HepG2 (cell line): ENCODE measurements around the gene SMIM41. TPM values are rescaled to one million over a fixed set of nuclear protein-coding genes. Genes with fewer than 3 reads are reported as not detected.

Experiments used
- ADNP ChIP-seq: sonication (generic); formaldehyde crosslinking; IDR thresholded peaks from 2 replicates; pipeline ENCODE4 v1.4.0; 2020; ENCODE audit warnings: missing genetic modification reagents
- BORCS8-MEF2B ChIP-seq: sonication (generic); formaldehyde crosslinking; IDR thresholded peaks from 2 replicates; pipeline ENCODE4 v1.8.0; 2022; ENCODE audit warnings: mild to moderate bottlenecking, missing genetic modification reagents
- DMAP1 ChIP-seq: IDR thresholded peaks from 2 replicates; pipeline ENCODE4 v1.6.1; 2016
- HMGA1 ChIP-seq: sonication (generic); formaldehyde crosslinking; conservative IDR thresholded peaks from 2 replicates; pipeline ENCODE4 v1.4.0; 2020; ENCODE audit warnings: missing genetic modification reagents
- IRF2 ChIP-seq: IDR thresholded peaks from 2 replicates; pipeline ENCODE4 v1.6.1; 2018; ENCODE audit warnings: missing genetic modification reagents, missing compliant biosample characterization
- JDP2 ChIP-seq: sonication (generic); formaldehyde crosslinking; IDR thresholded peaks from 2 replicates; pipeline ENCODE4 v1.8.1; 2022; ENCODE audit warnings: missing genetic modification reagents, borderline replicate concordance
- PAF1 ChIP-seq: IDR thresholded peaks from 2 replicates; pipeline ENCODE4 v1.6.1; 2016; ENCODE audit warnings: missing genetic modification reagents, missing compliant biosample characterization
- PRMT3 ChIP-seq: sonication (generic); formaldehyde crosslinking; IDR thresholded peaks from 2 replicates; pipeline ENCODE4 v1.8.1; 2022; ENCODE audit warnings: low read depth, mild to moderate bottlenecking, moderate library complexity, missing genetic modification reagents, borderline replicate concordance
- RBM39 ChIP-seq: fragments of 200-400 bp; formaldehyde crosslinking; IDR thresholded peaks from one replicate; pipeline ENCODE4 v1.6.1; 2018; ENCODE audit warnings: antibody characterized with exemption, mild to moderate bottlenecking, low read depth, low read length; ENCODE audit not compliant: poor library complexity, severe bottlenecking
- SRSF9 ChIP-seq: fragments of 200-400 bp; formaldehyde crosslinking; IDR thresholded peaks from 2 replicates; pipeline ENCODE4 v1.6.1; 2018; ENCODE audit warnings: borderline replicate concordance, mild to moderate bottlenecking, low read depth, low read length; ENCODE audit not compliant: insufficient read depth, poor library complexity, severe bottlenecking
- SSRP1 ChIP-seq: IDR thresholded peaks from 2 replicates; pipeline ENCODE4 v1.6.1; 2016; ENCODE audit warnings: control low read depth
- ZC3H4 ChIP-seq: sonication (generic); formaldehyde crosslinking; IDR thresholded peaks from 2 replicates; pipeline ENCODE4 v1.4.0; 2020; ENCODE audit warnings: missing genetic modification reagents, borderline replicate concordance
- ZMAT3 ChIP-seq: sonication (generic); formaldehyde crosslinking; conservative IDR thresholded peaks from 2 replicates; pipeline ENCODE4 v1.7.0; 2021; ENCODE audit warnings: missing genetic modification reagents
- ZNF30 ChIP-seq: sonication (generic); formaldehyde crosslinking; IDR thresholded peaks from 2 replicates; pipeline ENCODE4 v1.5.0; 2020; ENCODE audit warnings: mild to moderate bottlenecking, missing genetic modification reagents
- ZNF547 ChIP-seq: sonication (generic); formaldehyde crosslinking; IDR thresholded peaks from 2 replicates; pipeline ENCODE4 v1.5.1; 2020; ENCODE audit warnings: mild to moderate bottlenecking, missing genetic modification reagents
- ZNF564 ChIP-seq: sonication (generic); formaldehyde crosslinking; IDR thresholded peaks from 2 replicates; pipeline ENCODE4 v1.8.1; 2023; ENCODE audit warnings: mild to moderate bottlenecking, missing genetic modification reagents
- polyA plus RNA-seq, 8 experiments: library from polyadenylated mRNA; depleted of rRNA in 3 of 8; stranded (reverse) in 7 of 8; unstranded in 1 of 8; fragments of >200 nt; fragmentation: Illumina TruSeq in 4 of 8; extraction: Trizol in 4 of 8; gene quantifications; 2 replicates each; pipeline versions ENCODE4 v1.2.1 to v1.2.3, GENCODE V29; 2011 to 2016; ENCODE audit warnings: low read depth in 4 of 8, missing spikeins in 1 of 8, mixed read lengths in 1 of 8; ENCODE audit not compliant: insufficient read depth in 1 of 8
- total RNA-seq, 5 experiments: library from RNA; depleted of rRNA; stranded (reverse); fragments of >200 nt; fragmentation: Illumina TruSeq; extraction: Trizol; gene quantifications; 2 replicates each; pipeline ENCODE4 v1.2.3, GENCODE V29; 2016; ENCODE audit warnings: low read depth in 1 of 5
- TF ChIP-seq, protein P1 (sequence below): sonication (generic); formaldehyde crosslinking; IDR thresholded peaks from 2 replicates; pipeline ENCODE4 v1.5.0; 2020; ENCODE audit warnings: mild to moderate bottlenecking, missing genetic modification reagents
- TF ChIP-seq, protein P2 (sequence below): sonication (generic); formaldehyde crosslinking; IDR thresholded peaks from 2 replicates; pipeline ENCODE4 v1.4.0; 2020; ENCODE audit warnings: missing genetic modification reagents
- TF ChIP-seq, protein P3 (sequence below): sonication (generic); formaldehyde crosslinking; IDR thresholded peaks from 2 replicates; pipeline ENCODE4 v1.4.0; 2020; ENCODE audit warnings: missing genetic modification reagents, mild to moderate bottlenecking, borderline replicate concordance
- TF ChIP-seq, protein P4 (sequence below): sonication (generic); formaldehyde crosslinking; IDR thresholded peaks from 2 replicates; pipeline ENCODE4 v1.8.1; 2023; ENCODE audit warnings: mild to moderate bottlenecking, missing genetic modification reagents
- TF ChIP-seq, protein P5 (sequence below): sonication (generic); formaldehyde crosslinking; IDR thresholded peaks from 2 replicates; pipeline ENCODE4 v1.4.0; 2020; ENCODE audit warnings: missing genetic modification reagents; ENCODE audit errors: not compliant biosample characterization

SMIM41 gene
- total and polyA plus RNA-seq, 2 of the 13 experiments (the other 11 are each of a cell fraction or from before 2014, with no cell fraction given), result not detected

DNA sequence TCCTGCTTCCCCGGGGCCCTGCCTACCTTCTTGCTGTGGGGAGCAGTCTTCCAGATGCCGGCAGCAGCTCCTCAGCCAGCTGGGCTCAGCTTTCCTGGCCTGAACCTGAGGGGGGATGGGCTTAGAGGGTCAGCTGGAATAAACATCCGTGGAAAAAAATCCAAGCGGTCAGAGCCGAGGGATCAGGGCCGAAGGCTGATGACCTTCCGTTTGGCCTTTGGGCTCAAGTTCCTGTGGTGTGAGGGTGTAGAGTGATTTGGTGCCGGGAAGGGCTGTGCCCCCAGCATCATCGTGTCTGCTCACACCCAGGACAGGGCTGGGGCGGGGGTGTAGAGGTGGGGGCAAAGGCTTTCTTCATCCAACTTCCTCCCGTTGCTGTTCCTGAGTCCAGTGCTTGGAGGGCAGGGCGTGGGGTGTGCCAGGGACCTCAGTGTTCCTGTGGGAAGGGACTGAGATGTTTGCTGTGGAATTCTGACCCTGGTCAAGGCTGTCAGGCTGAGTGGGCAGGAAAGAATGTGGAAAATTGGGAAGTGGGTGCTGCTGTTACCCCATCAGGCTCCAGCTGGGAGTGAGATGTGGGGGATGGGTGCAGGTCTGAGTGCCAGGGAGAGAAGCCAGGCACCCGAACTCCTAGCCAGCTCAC is 2.6 kb downstream of the SMIM41 start (continued):
- TF ChIP-seq, protein P1, sequence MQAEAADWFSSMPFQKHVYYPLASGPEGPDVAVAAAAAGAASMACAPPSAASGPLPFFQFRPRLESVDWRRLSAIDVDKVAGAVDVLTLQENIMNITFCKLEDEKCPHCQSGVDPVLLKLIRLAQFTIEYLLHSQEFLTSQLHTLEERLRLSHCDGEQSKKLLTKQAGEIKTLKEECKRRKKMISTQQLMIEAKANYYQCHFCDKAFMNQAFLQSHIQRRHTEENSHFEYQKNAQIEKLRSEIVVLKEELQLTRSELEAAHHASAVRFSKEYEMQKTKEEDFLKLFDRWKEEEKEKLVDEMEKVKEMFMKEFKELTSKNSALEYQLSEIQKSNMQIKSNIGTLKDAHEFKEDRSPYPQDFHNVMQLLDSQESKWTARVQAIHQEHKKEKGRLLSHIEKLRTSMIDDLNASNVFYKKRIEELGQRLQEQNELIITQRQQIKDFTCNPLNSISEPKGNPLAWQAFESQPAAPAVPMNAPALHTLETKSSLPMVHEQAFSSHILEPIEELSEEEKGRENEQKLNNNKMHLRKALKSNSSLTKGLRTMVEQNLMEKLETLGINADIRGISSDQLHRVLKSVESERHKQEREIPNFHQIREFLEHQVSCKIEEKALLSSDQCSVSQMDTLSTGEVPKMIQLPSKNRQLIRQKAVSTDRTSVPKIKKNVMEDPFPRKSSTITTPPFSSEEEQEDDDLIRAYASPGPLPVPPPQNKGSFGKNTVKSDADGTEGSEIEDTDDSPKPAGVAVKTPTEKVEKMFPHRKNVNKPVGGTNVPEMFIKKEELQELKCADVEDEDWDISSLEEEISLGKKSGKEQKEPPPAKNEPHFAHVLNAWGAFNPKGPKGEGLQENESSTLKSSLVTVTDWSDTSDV, result no peak
- TF ChIP-seq DMAP1, result no peak
- no peak for TF ChIP-seq ZC3H4 (CRISPR knock-in tag)
- TF ChIP-seq RBM39, result no peak
- TF ChIP-seq PRMT3 (CRISPR knock-in tag), result no peak
- no peak; the same call in 1 of the 2 replicates for TF ChIP-seq ZMAT3
- TF ChIP-seq, protein P2, sequence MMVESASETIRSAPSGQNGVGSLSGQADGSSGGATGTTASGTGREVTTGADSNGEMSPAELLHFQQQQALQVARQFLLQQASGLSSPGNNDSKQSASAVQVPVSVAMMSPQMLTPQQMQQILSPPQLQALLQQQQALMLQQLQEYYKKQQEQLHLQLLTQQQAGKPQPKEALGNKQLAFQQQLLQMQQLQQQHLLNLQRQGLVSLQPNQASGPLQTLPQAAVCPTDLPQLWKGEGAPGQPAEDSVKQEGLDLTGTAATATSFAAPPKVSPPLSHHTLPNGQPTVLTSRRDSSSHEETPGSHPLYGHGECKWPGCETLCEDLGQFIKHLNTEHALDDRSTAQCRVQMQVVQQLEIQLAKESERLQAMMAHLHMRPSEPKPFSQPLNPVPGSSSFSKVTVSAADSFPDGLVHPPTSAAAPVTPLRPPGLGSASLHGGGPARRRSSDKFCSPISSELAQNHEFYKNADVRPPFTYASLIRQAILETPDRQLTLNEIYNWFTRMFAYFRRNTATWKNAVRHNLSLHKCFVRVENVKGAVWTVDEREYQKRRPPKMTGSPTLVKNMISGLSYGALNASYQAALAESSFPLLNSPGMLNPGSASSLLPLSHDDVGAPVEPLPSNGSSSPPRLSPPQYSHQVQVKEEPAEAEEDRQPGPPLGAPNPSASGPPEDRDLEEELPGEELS (CRISPR knock-in tag), result peak; percentile 87
- TF ChIP-seq ZNF30, result no peak
- no peak for TF ChIP-seq HMGA1 (CRISPR knock-in tag)
- no peak for TF ChIP-seq JDP2 (CRISPR knock-in tag)
- no peak for TF ChIP-seq ZNF547
- TF ChIP-seq, protein P3, sequence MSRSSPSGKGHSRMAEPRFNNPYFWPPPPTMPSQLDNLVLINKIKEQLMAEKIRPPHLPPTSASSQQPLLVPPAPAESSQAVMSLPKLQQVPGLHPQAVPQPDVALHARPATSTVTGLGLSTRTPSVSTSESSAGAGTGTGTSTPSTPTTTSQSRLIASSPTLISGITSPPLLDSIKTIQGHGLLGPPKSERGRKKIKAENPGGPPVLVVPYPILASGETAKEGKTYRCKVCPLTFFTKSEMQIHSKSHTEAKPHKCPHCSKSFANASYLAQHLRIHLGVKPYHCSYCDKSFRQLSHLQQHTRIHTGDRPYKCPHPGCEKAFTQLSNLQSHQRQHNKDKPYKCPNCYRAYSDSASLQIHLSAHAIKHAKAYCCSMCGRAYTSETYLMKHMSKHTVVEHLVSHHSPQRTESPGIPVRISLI (CRISPR knock-in tag), result peak; percentile 93
- no peak for TF ChIP-seq ADNP (CRISPR knock-in tag)
- TF ChIP-seq BORCS8-MEF2B, result peak; percentile 19; the same call in 1 of the 2 replicates
- TF ChIP-seq, protein P4, sequence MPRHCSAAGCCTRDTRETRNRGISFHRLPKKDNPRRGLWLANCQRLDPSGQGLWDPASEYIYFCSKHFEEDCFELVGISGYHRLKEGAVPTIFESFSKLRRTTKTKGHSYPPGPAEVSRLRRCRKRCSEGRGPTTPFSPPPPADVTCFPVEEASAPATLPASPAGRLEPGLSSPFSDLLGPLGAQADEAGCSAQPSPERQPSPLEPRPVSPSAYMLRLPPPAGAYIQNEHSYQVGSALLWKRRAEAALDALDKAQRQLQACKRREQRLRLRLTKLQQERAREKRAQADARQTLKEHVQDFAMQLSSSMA (CRISPR knock-in tag), result no peak
- TF ChIP-seq, protein P5, sequence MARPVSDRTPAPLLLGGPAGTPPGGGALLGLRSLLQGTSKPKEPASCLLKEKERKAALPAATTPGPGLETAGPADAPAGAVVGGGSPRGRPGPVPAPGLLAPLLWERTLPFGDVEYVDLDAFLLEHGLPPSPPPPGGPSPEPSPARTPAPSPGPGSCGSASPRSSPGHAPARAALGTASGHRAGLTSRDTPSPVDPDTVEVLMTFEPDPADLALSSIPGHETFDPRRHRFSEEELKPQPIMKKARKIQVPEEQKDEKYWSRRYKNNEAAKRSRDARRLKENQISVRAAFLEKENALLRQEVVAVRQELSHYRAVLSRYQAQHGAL (CRISPR knock-in tag), result no peak
- no peak for TF ChIP-seq SRSF9
- TF ChIP-seq SSRP1, result no peak
- TF ChIP-seq IRF2, result peak; percentile 35; the same call in 1 of the 2 replicates
- no peak for TF ChIP-seq PAF1
- TF ChIP-seq ZNF564 (CRISPR knock-in tag), result no peak
